DMS 273 (cell line): ENCODE results near the gene STOML1.
A peak's percentile ranks its signal among the peaks of the same experiment; 100 is the strongest.

Experiments used
- DNase-seq: peaks from one replicate; lab custom pipeline; 2025; ENCODE audit not compliant: unreplicated experiment; lab: John Stamatoyannopoulos, UW

The STOML1 gene

GRCh38 chr15:73935547-73935946 is 56.5 kb downstream of the STOML1 start:
- DNase-seq: peak; percentile 40

- no peak for DNase-seq
These were observed 57.8 kb downstream of the STOML1 start for GRCh38 chr15:73934281-73934680.

- no peak for DNase-seq
These were observed 59.5 kb downstream of the STOML1 start for GRCh38 chr15:73932381-73933191.

- DNase-seq: no peak
These were observed 60.7 kb downstream of the STOML1 start for GRCh38 chr15:73931441-73931840.

- DNase-seq: no peak
These were observed 61.3 kb downstream of the STOML1 start for GRCh38 chr15:73930790-73931281.

GRCh38 chr15:73930371-73930770 is 61.7 kb downstream of the STOML1 start:
- DNase-seq: peak; percentile 15

- no peak for DNase-seq
These were observed 63.0 kb downstream of the STOML1 start for GRCh38 chr15:73928971-73929627.
